Measurements from ENCODE around the gene PCDHA10.
"Not testable (repeated sequence)": the region's sequence is repeated elsewhere in the genome, so short reads cannot be mapped to it uniquely, and the experiment has no call there.

PCDHA10 gene

DNA sequence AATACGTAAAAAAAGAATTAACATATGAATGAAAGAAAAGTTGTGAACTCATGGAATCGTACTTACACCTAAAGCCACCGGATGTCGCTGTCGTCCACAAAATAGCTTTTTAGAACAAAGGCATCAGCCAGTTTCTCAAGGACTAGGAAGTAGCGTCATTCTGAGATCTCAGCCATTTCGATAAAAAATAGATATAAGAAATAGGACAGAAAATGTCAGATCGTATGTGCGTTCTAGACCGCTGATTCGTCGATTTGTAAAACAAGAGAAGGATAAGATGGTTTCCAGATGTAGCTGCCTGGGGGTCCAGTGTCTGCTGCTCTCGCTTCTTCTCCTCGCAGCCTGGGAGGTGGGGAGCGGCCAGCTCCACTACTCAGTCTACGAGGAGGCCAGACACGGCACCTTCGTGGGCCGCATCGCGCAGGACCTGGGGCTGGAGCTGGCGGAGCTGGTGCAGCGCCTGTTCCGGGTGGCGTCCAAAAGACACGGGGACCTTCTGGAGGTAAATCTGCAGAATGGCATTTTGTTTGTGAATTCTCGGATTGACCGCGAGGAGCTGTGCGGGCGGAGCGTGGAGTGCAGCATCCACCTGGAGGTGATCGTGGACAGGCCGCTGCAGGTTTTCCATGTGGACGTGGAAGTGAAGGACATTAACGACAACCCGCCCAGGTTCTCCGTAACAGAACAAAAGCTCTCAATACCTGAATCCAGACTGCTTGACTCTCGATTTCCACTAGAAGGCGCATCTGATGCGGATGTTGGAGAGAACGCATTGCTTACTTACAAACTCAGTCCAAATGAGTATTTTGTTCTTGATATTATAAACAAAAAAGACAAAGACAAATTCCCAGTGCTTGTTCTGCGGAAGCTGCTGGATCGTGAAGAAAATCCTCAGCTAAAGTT lies at the start of gene PCDHA10:
Gene PCDHA10, plus strand, starts transcription at position 126 of the 903 bp plus-strand sequence. Its CDS starts 152 bp downstream, at position 278.
- DNase-seq: no peak

- DNase-seq: no peak
Measured at GRCh38 chr5:140806834-140807775, 48.6 kb upstream of the PCDHA10 start, which contains the start of gene PCDHA4. Gene PCDHA4, plus strand, starts transcription at chr5:140807068.

DNA sequence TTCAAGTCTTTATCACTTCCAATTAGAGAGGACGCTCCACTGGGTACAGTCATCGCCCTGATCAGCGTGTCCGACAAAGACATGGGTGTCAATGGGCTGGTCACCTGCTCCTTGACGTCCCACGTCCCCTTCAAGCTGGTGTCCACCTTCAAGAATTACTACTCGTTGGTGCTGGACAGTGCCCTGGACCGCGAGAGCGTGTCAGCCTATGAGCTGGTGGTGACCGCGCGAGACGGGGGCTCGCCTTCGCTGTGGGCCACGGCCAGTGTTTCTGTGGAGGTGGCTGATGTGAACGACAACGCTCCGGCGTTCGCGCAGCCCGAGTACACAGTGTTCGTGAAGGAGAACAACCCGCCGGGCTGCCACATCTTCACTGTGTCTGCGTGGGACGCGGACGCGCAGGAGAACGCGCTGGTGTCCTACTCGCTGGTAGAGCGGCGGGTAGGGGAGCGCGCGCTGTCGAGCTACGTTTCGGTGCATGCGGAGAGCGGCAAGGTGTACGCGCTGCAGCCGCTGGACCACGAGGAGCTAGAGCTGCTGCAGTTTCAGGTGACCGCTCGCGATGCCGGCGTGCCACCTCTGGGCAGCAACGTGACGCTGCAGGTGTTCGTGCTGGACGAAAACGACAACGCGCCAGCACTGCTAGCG lies 47.3 kb upstream of the PCDHA10 start:
- not testable (repeated sequence) for DNase-seq

- no peak for DNase-seq
Measured at GRCh38 chr5:140808889-140809291, 46.8 kb upstream of the PCDHA10 start.

- DNase-seq: no peak
Measured at GRCh38 chr5:140821375-140822280, 34.1 kb upstream of the PCDHA10 start, which contains the start of gene PCDHA5. Gene PCDHA5, plus strand, starts transcription at chr5:140821613.

GRCh38 chr5:140822281-140822629 lies 33.4 kb upstream of the PCDHA10 start:
- no peak for DNase-seq

- DNase-seq: not testable (repeated sequence)
Measured at GRCh38 chr5:140822969-140823368, 32.7 kb upstream of the PCDHA10 start.

DNA sequence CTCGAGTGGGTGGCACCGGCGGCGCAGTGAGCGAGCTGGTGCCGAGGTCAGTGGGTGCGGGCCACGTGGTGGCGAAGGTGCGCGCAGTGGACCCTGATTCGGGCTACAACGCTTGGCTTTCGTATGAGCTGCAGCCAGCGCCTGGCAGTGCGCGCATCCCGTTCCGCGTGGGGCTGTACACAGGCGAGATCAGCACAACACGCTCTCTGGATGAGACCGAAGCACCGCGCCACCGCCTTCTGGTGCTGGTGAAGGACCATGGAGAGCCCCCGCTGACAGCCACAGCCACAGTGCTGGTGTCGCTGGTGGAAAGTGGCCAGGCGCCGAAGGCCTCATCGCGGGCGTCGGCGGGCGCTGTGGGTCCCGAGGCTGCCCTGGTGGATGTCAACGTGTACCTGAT lies 32.2 kb upstream of the PCDHA10 start:
- no peak for DNase-seq

DNA sequence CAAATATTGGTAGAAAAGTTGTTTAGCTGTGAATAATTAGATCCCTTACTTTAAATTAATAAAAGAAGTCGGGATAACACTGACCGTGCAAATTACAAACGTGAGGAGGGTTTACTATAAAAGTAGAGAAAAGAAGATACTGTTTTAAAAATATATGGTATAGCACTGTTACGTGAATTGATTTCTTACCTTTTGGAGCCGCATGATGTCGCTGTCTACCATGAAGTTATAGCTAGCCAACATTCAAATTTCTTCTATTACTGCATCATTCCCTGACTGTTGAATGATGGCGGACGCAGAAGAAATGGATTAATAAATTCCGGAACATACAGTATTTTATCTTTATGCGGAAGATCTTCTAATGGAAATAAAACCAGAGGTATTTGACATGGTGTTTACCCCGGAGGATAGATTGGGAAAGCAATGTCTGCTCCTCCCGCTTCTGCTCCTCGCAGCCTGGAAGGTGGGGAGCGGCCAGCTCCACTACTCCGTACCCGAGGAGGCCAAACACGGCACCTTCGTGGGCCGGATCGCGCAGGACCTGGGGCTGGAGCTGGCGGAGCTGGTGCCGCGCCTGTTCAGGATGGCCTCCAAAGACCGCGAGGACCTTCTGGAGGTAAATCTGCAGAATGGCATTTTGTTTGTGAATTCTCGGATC lies 27.9 kb upstream of the PCDHA10 start, which contains the start of gene PCDHA6:
Gene PCDHA6, plus strand, starts transcription at position 257 of the 658 bp plus-strand sequence. Its CDS starts 132 bp downstream, at position 389.
- no peak for DNase-seq

- DNase-seq: no peak
Measured at GRCh38 chr5:140828362-140828737, 27.3 kb upstream of the PCDHA10 start.

- not testable (repeated sequence) for DNase-seq
Measured at GRCh38 chr5:140829511-140830501, 25.9 kb upstream of the PCDHA10 start.

DNA sequence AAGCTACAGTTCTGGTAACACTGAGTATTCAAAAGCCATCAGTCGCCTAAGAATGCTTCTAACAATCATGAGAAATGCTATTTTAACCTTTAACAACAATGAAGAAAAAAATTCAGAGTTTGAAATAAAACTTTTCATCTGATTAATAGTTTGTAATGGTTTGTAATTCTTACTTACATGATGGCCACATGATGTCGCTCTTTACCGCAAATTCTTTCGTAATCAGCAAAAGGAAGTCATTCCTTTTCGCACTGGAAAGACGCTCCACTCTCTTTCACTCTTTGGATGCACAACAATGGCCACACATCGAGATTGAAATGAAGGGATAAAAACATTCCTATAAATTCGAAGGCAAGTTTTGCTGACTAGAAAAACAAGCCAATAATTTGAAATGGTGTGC lies 21.7 kb upstream of the PCDHA10 start, which contains the start of gene PCDHA7:
Gene PCDHA7, plus strand, starts transcription at position 277 of the 400 bp plus-strand sequence. Its CDS starts 115 bp downstream, at position 392.
- no peak for DNase-seq

DNA sequence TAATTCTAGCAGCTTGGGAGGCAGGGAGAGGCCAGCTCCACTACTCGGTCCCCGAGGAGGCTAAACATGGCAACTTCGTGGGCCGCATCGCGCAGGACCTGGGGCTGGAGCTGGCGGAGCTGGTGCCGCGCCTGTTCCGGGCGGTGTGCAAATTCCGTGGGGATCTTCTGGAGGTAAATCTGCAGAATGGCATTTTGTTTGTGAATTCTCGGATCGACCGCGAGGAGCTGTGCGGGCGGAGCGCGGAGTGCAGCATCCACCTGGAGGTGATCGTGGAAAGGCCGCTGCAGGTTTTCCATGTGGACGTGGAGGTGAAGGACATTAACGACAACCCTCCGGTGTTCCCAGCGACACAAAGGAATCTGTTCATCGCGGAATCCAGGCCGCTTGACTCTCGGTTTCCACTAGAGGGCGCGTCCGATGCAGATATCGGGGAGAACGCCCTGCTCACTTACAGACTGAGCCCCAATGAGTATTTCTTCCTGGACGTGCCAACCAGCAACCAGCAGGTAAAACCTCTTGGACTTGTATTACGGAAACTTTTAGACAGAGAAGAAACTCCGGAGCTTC lies 21.2 kb upstream of the PCDHA10 start:
- DNase-seq: not testable (repeated sequence)

GRCh38 chr5:140835622-140836510 lies 19.8 kb upstream of the PCDHA10 start:
- DNase-seq: no peak

DNA sequence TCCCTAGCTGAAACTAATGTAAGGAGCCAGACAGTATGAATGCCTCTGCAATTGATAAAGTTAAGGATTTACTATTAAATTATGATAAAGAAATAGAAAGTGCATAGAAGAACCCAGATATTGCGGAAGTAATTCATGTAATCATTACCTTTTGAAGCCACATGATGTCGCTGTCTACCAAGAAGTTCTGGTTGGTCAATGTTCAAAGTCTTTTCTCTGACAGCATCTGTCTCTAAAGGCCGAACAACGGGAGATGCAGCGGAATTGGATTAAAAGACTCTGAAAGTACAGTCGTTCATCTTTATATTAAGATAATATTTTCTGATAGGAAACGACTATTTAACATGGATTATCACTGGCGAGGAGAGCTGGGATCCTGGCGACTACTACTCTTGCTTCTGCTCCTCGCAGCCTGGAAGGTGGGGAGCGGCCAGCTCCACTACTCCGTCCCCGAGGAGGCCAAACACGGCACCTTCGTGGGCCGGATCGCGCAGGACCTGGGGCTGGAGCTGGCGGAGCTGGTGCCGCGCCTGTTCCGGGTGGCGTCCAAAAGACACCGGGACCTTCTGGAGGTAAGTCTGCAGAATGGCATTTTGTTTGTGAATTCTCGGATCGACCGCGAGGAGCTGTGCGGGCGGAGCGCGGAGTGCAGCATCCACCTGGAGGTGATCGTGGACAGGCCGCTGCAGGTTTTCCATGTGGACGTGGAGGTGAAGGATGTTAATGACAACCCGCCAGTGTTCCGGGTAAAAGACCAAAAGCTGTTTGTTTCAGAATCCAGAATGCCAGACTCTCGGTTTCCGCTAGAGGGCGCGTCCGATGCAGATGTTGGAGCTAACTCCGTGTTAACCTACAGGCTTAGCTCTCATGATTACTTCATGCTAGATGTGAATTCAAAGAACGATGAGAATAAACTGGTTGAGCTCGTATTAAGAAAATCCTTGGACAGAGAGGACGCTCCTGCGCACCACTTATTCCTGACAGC lies 14.4 kb upstream of the PCDHA10 start, which contains the start of gene PCDHA8:
Gene PCDHA8, plus strand, starts transcription at position 210 of the 985 bp plus-strand sequence. Its CDS starts 135 bp downstream, at position 345.
- DNase-seq: no peak

Measured in GF-D8 (cell line).